CD4-positive, alpha-beta T cell treated with Interleukin-4 for 4 hours (primary cell): ENCODE data around the gene OARD1.

ENCODE experiments used
- DNase-seq: peaks from one replicate; pipeline ENCODE4 v3.0.0-alpha.2; 2020

OARD1 gene

GRCh38 chr6:41074692-41075436, 2.7 kb upstream of the OARD1 start:
- no peak for DNase-seq

GRCh38 chr6:41073968-41074691, 2.0 kb upstream of the OARD1 start:
- peak; percentile 31 for DNase-seq

GRCh38 chr6:41073203-41073967, 1.2 kb upstream of the OARD1 start:
- DNase-seq, result peak; percentile 77

GRCh38 chr6:41072836-41073202, 663 bp upstream of the OARD1 start, which contains the start of gene NFYA:
NFYA (plus strand) TSS chr6:41072974; CDS start chr6:41079090, 6,116 bp downstream.
- DNase-seq, result no peak

GRCh38 chr6:41071501-41071922, 644 bp downstream of the OARD1 start:
- no peak for DNase-seq

GRCh38 chr6:41066867-41067304, 5.3 kb downstream of the OARD1 start:
- peak; percentile 55 for DNase-seq

- no peak for DNase-seq
Measured at GRCh38 chr6:41065550-41066026, 6.6 kb downstream of the OARD1 start.

- no peak for DNase-seq
Measured at GRCh38 chr6:41064841-41065240, 7.3 kb downstream of the OARD1 start.

GRCh38 chr6:41063884-41064285, 8.3 kb downstream of the OARD1 start:
- no peak for DNase-seq

GRCh38 chr6:41062056-41062455, 10.1 kb downstream of the OARD1 start:
- no peak for DNase-seq

- no peak for DNase-seq
Measured at GRCh38 chr6:41061196-41061726, 10.9 kb downstream of the OARD1 start.

GRCh38 chr6:41059556-41059955, 12.6 kb downstream of the OARD1 start:
- no peak for DNase-seq

GRCh38 chr6:41058783-41059181, 13.4 kb downstream of the OARD1 start:
- no peak for DNase-seq

GRCh38 chr6:41056768-41057490, 15.2 kb downstream of the OARD1 start:
- DNase-seq, result no peak

GRCh38 chr6:41055149-41055548, 17.0 kb downstream of the OARD1 start:
- DNase-seq, result no peak

GRCh38 chr6:41054511-41054910, 17.6 kb downstream of the OARD1 start:
- DNase-seq, result no peak

GRCh38 chr6:41053041-41053440, 19.1 kb downstream of the OARD1 start, which contains the start of gene APOBEC2:
APOBEC2 (plus strand) TSS chr6:41053202; CDS start chr6:41053348, 146 bp downstream.
- DNase-seq, result no peak

- DNase-seq, result no peak
Measured at GRCh38 chr6:41051873-41052272, 20.3 kb downstream of the OARD1 start.

GRCh38 chr6:41050536-41050935, 21.6 kb downstream of the OARD1 start:
- DNase-seq, result no peak

GRCh38 chr6:41049955-41050354, 22.2 kb downstream of the OARD1 start:
- no peak for DNase-seq

GRCh38 chr6:41049521-41049920, 22.6 kb downstream of the OARD1 start:
- DNase-seq, result no peak
